ENCODE results near the gene SYNE1. TPM values are rescaled to one million over a fixed set of nuclear protein-coding genes. Genes with fewer than 3 reads are reported as not detected.
"Not testable (repeated sequence)": the region's sequence is repeated elsewhere in the genome, so short reads cannot be mapped to it uniquely, and the experiment has no call there.

SYNE1 gene
- total RNA-seq, 1 donor from 2014 or later: 6.0 TPM

DNA sequence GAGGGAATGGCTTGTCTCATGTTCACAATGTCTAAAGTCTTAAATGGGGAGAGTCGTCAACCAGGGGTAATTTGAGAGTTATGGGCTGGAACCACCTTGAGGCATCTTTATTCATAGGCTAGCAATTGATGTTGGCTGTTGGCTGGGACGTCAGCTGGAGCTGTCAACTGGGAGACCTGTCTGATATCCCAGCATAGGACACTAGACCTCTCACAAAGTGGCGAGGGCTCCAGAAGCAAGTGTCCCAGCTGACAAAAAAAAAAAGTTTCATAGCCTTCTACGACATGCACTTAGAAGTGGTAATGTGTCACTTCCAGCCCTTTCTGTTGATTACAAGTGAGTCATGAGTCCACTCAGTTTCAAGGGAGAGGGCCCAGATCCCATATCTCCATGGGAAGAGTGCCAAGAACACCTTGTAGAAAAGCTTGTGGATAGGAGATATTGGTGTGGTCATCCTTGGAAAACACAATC is 551.7 kb downstream of the SYNE1 start:
- H3K27ac Mint-ChIP-seq: no peak overlapping the region
- Histone ChIP-seq H4K20me1 (ENCODE audit: low read depth) (no peaks in the 10 kb centered on the region), H3K4me3 (no peak overlapping the region), H3K27ac (no peak overlapping the region), H3K9ac (no peak overlapping the region), H3K4me2 (no peak overlapping the region), H3K27me3 (no peaks in the 10 kb centered on the region), H3K4me1 (no peaks in the 10 kb centered on the region), H3K9me3 (ENCODE audit: low read depth) (no peaks in the 10 kb centered on the region), H3K79me2 (ENCODE audit: low read depth) (no peaks in the 10 kb centered on the region), H2AFZ (replicated peaks) (no peak overlapping the region), H3F3A (ENCODE audit: low read depth) (no peaks in the 10 kb centered on the region), H3K36me3 (no peaks in the 10 kb centered on the region)
- H3K4me3 Mint-ChIP-seq: no peak overlapping the region
- peaks cover 8% of the 10 kb centered on the region for H3K9me3 Mint-ChIP-seq
- no peaks in the 10 kb centered on the region for H3K4me1 Mint-ChIP-seq
- H3K36me3 Mint-ChIP-seq: no peaks in the 10 kb centered on the region
- no peaks in the 10 kb centered on the region for H3K27me3 Mint-ChIP-seq (ENCODE audit: insufficient read depth, low read depth)
- TF ChIP-seq EZH2 (IDR thresholded peaks at IDR 0.05) (no peak), EZH2phosphoT487 (IDR thresholded peaks at IDR 0.05) (no peak)
- TF ChIP-seq, protein P1, sequence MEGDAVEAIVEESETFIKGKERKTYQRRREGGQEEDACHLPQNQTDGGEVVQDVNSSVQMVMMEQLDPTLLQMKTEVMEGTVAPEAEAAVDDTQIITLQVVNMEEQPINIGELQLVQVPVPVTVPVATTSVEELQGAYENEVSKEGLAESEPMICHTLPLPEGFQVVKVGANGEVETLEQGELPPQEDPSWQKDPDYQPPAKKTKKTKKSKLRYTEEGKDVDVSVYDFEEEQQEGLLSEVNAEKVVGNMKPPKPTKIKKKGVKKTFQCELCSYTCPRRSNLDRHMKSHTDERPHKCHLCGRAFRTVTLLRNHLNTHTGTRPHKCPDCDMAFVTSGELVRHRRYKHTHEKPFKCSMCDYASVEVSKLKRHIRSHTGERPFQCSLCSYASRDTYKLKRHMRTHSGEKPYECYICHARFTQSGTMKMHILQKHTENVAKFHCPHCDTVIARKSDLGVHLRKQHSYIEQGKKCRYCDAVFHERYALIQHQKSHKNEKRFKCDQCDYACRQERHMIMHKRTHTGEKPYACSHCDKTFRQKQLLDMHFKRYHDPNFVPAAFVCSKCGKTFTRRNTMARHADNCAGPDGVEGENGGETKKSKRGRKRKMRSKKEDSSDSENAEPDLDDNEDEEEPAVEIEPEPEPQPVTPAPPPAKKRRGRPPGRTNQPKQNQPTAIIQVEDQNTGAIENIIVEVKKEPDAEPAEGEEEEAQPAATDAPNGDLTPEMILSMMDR (IDR thresholded peaks at IDR 0.05): no peak
- DNase-seq (ENCODE audit: low spot score): no peak

DNA sequence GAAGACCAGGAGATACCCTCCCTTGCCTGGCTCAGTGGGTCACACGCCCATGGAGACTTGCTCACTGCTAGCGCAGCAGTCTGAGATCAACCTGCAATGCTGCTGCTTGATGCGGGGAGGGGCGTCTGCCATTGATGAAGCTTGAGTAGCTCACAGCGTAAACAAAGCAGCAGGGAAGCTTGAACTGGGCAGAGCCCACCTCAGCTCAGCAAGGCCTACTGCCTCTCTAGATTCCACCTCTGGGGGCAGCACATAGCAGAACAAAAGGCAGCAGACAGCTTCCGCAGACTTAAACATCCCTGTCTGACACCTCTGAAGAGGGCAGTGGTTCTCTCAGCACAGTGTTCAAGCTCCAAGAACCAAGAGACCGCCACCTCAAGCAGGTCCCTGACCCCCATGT is 558.4 kb downstream of the SYNE1 start:
- Histone ChIP-seq H2AFZ (replicated peaks) (peak overlapping the region; percentile 37), H3K9ac (no peak overlapping the region), H3K27me3 (no peaks in the 10 kb centered on the region), H4K20me1 (ENCODE audit: low read depth) (no peaks in the 10 kb centered on the region), H3K9me3 (ENCODE audit: low read depth) (no peaks in the 10 kb centered on the region), H3K4me1 (no peaks in the 10 kb centered on the region), H3K4me3 (no peak overlapping the region), H3K27ac (no peak overlapping the region), H3K79me2 (ENCODE audit: low read depth) (no peaks in the 10 kb centered on the region), H3F3A (ENCODE audit: low read depth) (no peaks in the 10 kb centered on the region), H3K4me2 (no peak overlapping the region), H3K36me3 (no peaks in the 10 kb centered on the region)
- Mint-ChIP-seq H3K9me3 (peaks cover 20% of the 10 kb centered on the region), H3K4me1 (no peaks in the 10 kb centered on the region), H3K27ac (no peak overlapping the region), H3K36me3 (peaks cover 2% of the 10 kb centered on the region), H3K27me3 (ENCODE audit: insufficient read depth, low read depth) (no peaks in the 10 kb centered on the region), H3K4me3 (no peak overlapping the region)
- DNase-seq (ENCODE audit: low spot score): peak; percentile 72
- TF ChIP-seq EZH2phosphoT487 (IDR thresholded peaks at IDR 0.05) (no peak), EZH2 (IDR thresholded peaks at IDR 0.05) (no peak)
- TF ChIP-seq, protein P1 (IDR thresholded peaks at IDR 0.05): peak; percentile 62

DNA sequence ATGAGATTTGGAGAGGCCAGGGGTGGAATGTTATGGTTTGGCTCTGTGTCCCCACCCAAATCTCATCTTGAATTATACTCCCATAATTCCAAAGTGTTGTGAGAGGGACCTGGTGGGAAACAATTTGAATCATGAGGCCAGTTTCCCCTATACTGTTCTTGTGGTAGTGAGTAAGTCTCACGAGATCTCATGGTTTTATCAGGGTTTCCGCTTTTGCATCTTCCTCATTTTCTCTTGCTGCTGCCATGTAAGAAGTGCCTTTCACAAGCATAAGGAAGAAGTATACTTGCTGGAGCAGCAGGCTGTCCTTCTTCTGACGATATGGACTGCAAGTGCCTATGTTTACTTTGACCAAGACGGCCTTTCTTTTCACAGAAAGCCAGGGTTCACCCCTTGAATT is 559.2 kb downstream of the SYNE1 start:
- no peak for DNase-seq (ENCODE audit: low spot score)
- TF ChIP-seq, protein P1 (IDR thresholded peaks at IDR 0.05): no peak
- no peak for TF ChIP-seq EZH2 (IDR thresholded peaks at IDR 0.05)
- TF ChIP-seq EZH2phosphoT487 (IDR thresholded peaks at IDR 0.05): no peak
- no peaks in the 10 kb centered on the region for H3K79me2 ChIP-seq (ENCODE audit: low read depth)

DNA sequence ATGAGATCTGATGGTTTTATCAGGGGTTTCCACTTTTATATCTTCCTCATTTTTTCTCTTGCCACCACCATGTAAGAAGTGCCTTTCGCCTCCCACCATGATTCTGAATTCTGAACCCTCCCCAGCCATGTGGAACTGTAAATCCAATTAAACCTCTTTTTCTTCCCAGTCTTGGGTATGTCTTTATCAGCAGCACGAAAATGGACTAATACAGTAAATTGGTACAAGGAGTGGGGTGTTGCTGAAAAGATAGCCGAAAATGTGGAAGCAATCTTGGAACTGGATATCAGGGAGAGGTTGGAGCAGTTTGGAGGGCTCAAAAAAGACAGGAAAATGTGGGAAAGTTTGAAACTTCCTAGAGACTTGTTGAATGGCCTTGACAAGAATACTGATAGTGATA is 560.9 kb downstream of the SYNE1 start:
- not testable (repeated sequence) for DNase-seq (ENCODE audit: low spot score); H3K27ac Mint-ChIP-seq; H3K9ac ChIP-seq; H3K36me3 Mint-ChIP-seq; H3K4me3 ChIP-seq; H4K20me1 ChIP-seq (ENCODE audit: low read depth); H3K27me3 ChIP-seq; H3K4me1 Mint-ChIP-seq; H3K27ac ChIP-seq; H3K4me1 ChIP-seq; H3F3A ChIP-seq (ENCODE audit: low read depth); H3K4me2 ChIP-seq; H3K36me3 ChIP-seq; H3K79me2 ChIP-seq (ENCODE audit: low read depth); H2AFZ ChIP-seq (replicated peaks); H3K27me3 Mint-ChIP-seq (ENCODE audit: insufficient read depth, low read depth); H3K4me3 Mint-ChIP-seq; H3K9me3 ChIP-seq (ENCODE audit: low read depth)
- H3K9me3 Mint-ChIP-seq: peaks cover 14% of the 10 kb centered on the region

More for the DNA sequence above, 559.2 kb downstream of the SYNE1 start:
- Histone ChIP-seq H3K4me1 (no peaks in the 10 kb centered on the region), H3K27ac (no peak overlapping the region), H3F3A (ENCODE audit: low read depth) (no peaks in the 10 kb centered on the region), H4K20me1 (ENCODE audit: low read depth) (no peaks in the 10 kb centered on the region), H3K4me3 (no peak overlapping the region), H3K4me2 (no peak overlapping the region), H2AFZ (replicated peaks) (no peak overlapping the region), H3K27me3 (no peaks in the 10 kb centered on the region), H3K9ac (no peak overlapping the region), H3K9me3 (ENCODE audit: low read depth) (no peaks in the 10 kb centered on the region), H3K36me3 (no peaks in the 10 kb centered on the region)
- Mint-ChIP-seq H3K4me1 (no peaks in the 10 kb centered on the region), H3K36me3 (peaks cover 2% of the 10 kb centered on the region), H3K9me3 (peaks cover 18% of the 10 kb centered on the region), H3K4me3 (no peak overlapping the region), H3K27me3 (ENCODE audit: insufficient read depth, low read depth) (no peaks in the 10 kb centered on the region), H3K27ac (no peak overlapping the region)

Measured in neural progenitor cell (in vitro differentiated cells).